H9 (cell line): ENCODE measurements around the gene HERC4. TPM values are rescaled to one million over a fixed set of nuclear protein-coding genes. Genes with fewer than 3 reads are reported as not detected.

Source experiments
- DNase-seq: peaks from one replicate; pipeline ENCODE4 v3.0.0-alpha.2; 2017
- H2AFZ ChIP-seq: one replicate; pipeline ENCODE4 v1.6.1; 2013; ENCODE audit warnings: mild to moderate bottlenecking, low read length, control low read depth, moderate library complexity
- H2AK5ac ChIP-seq: 2 replicates; pipeline ENCODE4 v1.6.1; 2013; ENCODE audit warnings: low read length, control low read depth, mixed read lengths; ENCODE audit not compliant: insufficient read length
- H2BK120ac ChIP-seq: one replicate; pipeline ENCODE4 v1.6.1; 2013; ENCODE audit warnings: low read depth, mild to moderate bottlenecking, low read length, control low read depth, inconsistent platforms; ENCODE audit not compliant: poor library complexity, severe bottlenecking
- H2BK12ac ChIP-seq: 2 replicates; pipeline ENCODE4 v1.6.1; 2013; ENCODE audit warnings: low read length, control low read depth, mixed read lengths, low read depth; ENCODE audit not compliant: insufficient read length
- H2BK15ac ChIP-seq: 2 replicates; pipeline ENCODE4 v1.6.1; 2013; ENCODE audit warnings: low read depth, low read length, control low read depth
- H2BK20ac ChIP-seq: one replicate; pipeline ENCODE4 v1.6.1; 2013; ENCODE audit warnings: low read depth, mild to moderate bottlenecking, low read length, control low read depth, inconsistent platforms; ENCODE audit not compliant: poor library complexity, severe bottlenecking
- H2BK5ac ChIP-seq: 2 replicates; pipeline ENCODE4 v1.6.1; 2013; ENCODE audit warnings: low read length, control low read depth, mixed read lengths; ENCODE audit not compliant: insufficient read length
- H3K14ac ChIP-seq: 2 replicates; pipeline ENCODE4 v1.6.1; 2013; ENCODE audit warnings: low read length, control low read depth; ENCODE audit not compliant: insufficient read depth
- H3K18ac ChIP-seq: 2 replicates; pipeline ENCODE4 v1.6.1; 2013; ENCODE audit warnings: low read depth, mild to moderate bottlenecking, mixed read lengths, low read length, control low read depth; ENCODE audit not compliant: insufficient read length
- H3K23ac ChIP-seq: 2 replicates; pipeline ENCODE4 v1.6.1; 2013; ENCODE audit warnings: low read length, control low read depth, mixed read lengths, low read depth; ENCODE audit not compliant: insufficient read length
- H3K23me2 ChIP-seq: 2 replicates; pipeline ENCODE4 v1.6.1; 2013; ENCODE audit warnings: low read depth, mild to moderate bottlenecking, mixed read lengths, low read length, control low read depth; ENCODE audit not compliant: insufficient read length, poor library complexity, severe bottlenecking
- H3K27ac ChIP-seq: 2 replicates; pipeline ENCODE4 v1.5.1; 2013; ENCODE audit warnings: low read length, control low read depth, mixed read lengths, low read depth; ENCODE audit not compliant: insufficient read length
- H3K27me3 ChIP-seq: 2 replicates; pipeline ENCODE4 v1.6.1; 2013; ENCODE audit warnings: low read length, control low read depth, inconsistent platforms; ENCODE audit not compliant: insufficient read depth
- H3K4ac ChIP-seq: 2 replicates; pipeline ENCODE4 v1.6.1; 2013; ENCODE audit warnings: low read depth, mild to moderate bottlenecking, control low read depth, inconsistent platforms, low read length, moderate library complexity
- H3K4me1 ChIP-seq: 2 replicates; pipeline ENCODE4 v1.6.1; 2013; ENCODE audit warnings: low read length, control low read depth, inconsistent platforms; ENCODE audit not compliant: insufficient read depth
- H3K4me2 ChIP-seq: 2 replicates; pipeline ENCODE4 v1.6.1; 2013; ENCODE audit warnings: low read length, control low read depth, mixed read lengths; ENCODE audit not compliant: insufficient read length, insufficient read depth
- H3K56ac ChIP-seq: 2 replicates; pipeline ENCODE4 v1.6.1; 2013; ENCODE audit warnings: low read depth, mild to moderate bottlenecking, mixed read lengths, low read length, control low read depth; ENCODE audit not compliant: insufficient read length
- H3K79me1 ChIP-seq: 2 replicates; pipeline ENCODE4 v1.6.1; 2013; ENCODE audit warnings: low read depth, mild to moderate bottlenecking, moderate library complexity, low read length, control low read depth, inconsistent platforms; ENCODE audit not compliant: insufficient read depth, poor library complexity, severe bottlenecking
- H3K79me2 ChIP-seq: 2 replicates; pipeline ENCODE4 v1.6.1; 2013; ENCODE audit warnings: low read length, control low read depth, inconsistent platforms; ENCODE audit not compliant: insufficient read depth
- H3K9ac ChIP-seq: 2 replicates; pipeline ENCODE4 v1.6.1; 2013; ENCODE audit warnings: low read length, control low read depth, mixed read lengths; ENCODE audit not compliant: insufficient read length; ENCODE audit errors: extremely low read depth
- H3K9me3 ChIP-seq: one replicate; pipeline ENCODE4 v1.6.1; 2013; ENCODE audit warnings: low read depth, low read length, inconsistent platforms; ENCODE audit not compliant: control insufficient read depth
- H3T11ph ChIP-seq: one replicate; pipeline ENCODE4 v1.6.1; 2013; ENCODE audit warnings: mild to moderate bottlenecking, low read length, control low read depth, inconsistent platforms
- H4K20me1 ChIP-seq: one replicate; pipeline ENCODE4 v1.6.1; 2013; ENCODE audit not compliant: control insufficient read depth, insufficient read length, insufficient read depth
- H4K5ac ChIP-seq: 2 replicates; pipeline ENCODE4 v1.6.1; 2013; ENCODE audit warnings: low read depth, mild to moderate bottlenecking, mixed read lengths, low read length, control low read depth; ENCODE audit not compliant: insufficient read length
- H4K8ac ChIP-seq: replicated peaks from 2 replicates; pipeline ENCODE4 v1.6.1; 2013; ENCODE audit warnings: low read length, control low read depth, mixed read lengths, low read depth; ENCODE audit not compliant: insufficient read length
- H4K91ac ChIP-seq: 2 replicates; pipeline ENCODE4 v1.6.1; 2013; ENCODE audit warnings: low read depth, mild to moderate bottlenecking, moderate library complexity, mixed read lengths, low read length, control low read depth; ENCODE audit not compliant: insufficient read length
- H3K27ac Mint-ChIP-seq, 3 experiments: 2 replicates in 2 of 3; 3 replicates in 1 of 3; pipeline ENCODE4 v1.8.0; 2020 to 2021; ENCODE audit warnings: mixed read lengths in 3 of 3, mild to moderate bottlenecking in 1 of 3, moderate library complexity in 1 of 3
- H3K27me3 Mint-ChIP-seq: 2 replicates; pipeline ENCODE4 v1.8.0; 2021; ENCODE audit warnings: low read depth, mild to moderate bottlenecking, moderate library complexity, mixed read lengths
- H3K36me3 Mint-ChIP-seq, 3 experiments: 2 replicates in 2 of 3; 3 replicates in 1 of 3; pipeline ENCODE4 v1.8.0; 2020 to 2021; ENCODE audit warnings: low read depth in 3 of 3, mixed read lengths in 3 of 3; ENCODE audit not compliant: insufficient read depth in 1 of 3
- H3K4me1 Mint-ChIP-seq, 2 experiments: 2 replicates each; pipeline ENCODE4 v1.8.0; 2020; ENCODE audit warnings: mixed read lengths in 2 of 2
- H3K4me3 Mint-ChIP-seq, 2 experiments: 2 replicates in 1 of 2; 3 replicates in 1 of 2; pipeline ENCODE4 v1.8.0; 2020 to 2021; ENCODE audit warnings: mild to moderate bottlenecking in 2 of 2, mixed read lengths in 2 of 2, moderate library complexity in 1 of 2
- H3K9me3 Mint-ChIP-seq, 2 experiments: 2 replicates in 1 of 2; 3 replicates in 1 of 2; pipeline ENCODE4 v1.8.0; 2020; ENCODE audit warnings: mild to moderate bottlenecking in 2 of 2, mixed read lengths in 2 of 2, moderate library complexity in 1 of 2
- total RNA-seq: library from RNA; stranded (reverse); gene quantifications from 2 replicates; pipeline ENCODE4 v1.2.1, GENCODE V29; 2021
- TF ChIP-seq, protein P1 (sequence below): fragments of 200-600 bp; sonication (generic); conservative IDR thresholded peaks from 3 replicates; pipeline ENCODE4 v1.8.0; 2021; ENCODE audit warnings: antibody characterized with exemption, mild to moderate bottlenecking

The HERC4 gene
- total RNA-seq, 1 experiment from 2014 or later, result 24.5 TPM

DNA sequence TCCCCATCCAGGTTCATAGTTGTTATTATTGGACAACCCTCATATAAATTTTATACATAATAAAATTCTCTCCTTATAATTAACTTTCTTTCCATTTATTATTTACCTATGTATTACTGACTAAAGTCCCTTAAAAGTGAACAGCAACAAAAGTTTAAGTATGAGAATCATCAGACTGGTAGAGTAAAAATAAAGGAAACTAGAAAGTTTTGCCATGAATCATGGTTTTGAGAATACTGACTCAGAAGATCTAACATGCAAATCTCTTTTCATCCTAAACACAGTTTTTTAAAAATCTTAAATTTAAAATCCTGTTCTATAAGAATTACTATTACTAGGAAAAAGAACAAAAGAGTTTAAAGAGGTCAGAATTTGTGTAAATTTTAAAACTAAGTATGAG is 32.1 kb downstream of the HERC4 start:
- Histone ChIP-seq H2BK12ac (no peak overlapping the region), H4K5ac (no peak overlapping the region), H3K27ac (no peak overlapping the region), H2AK5ac (no peak overlapping the region), H4K91ac (no peak overlapping the region), H2BK5ac (no peak overlapping the region), H2AFZ (no peak overlapping the region), H2BK15ac (no peak overlapping the region), H3K23ac (no peak overlapping the region), H3K79me2 (no peaks in the 10 kb centered on the region), H2BK20ac (no peak overlapping the region), H3K27me3 (no peaks in the 10 kb centered on the region), H3K9me3 (no peaks in the 10 kb centered on the region), H3K14ac (no peak overlapping the region), H3K18ac (no peak overlapping the region), H4K20me1 (no peaks in the 10 kb centered on the region), H3T11ph (no peak overlapping the region), H3K4ac (no peak overlapping the region), H3K4me1 (no peaks in the 10 kb centered on the region), H3K79me1 (peaks cover 4% of the 10 kb centered on the region), H2BK120ac (no peak overlapping the region), H3K56ac (no peak overlapping the region), H3K4me2 (no peak overlapping the region), H3K9ac (no peak overlapping the region), H4K8ac (no peak overlapping the region), H3K23me2 (no peaks in the 10 kb centered on the region)
- Mint-ChIP-seq H3K4me3 (no peak overlapping the region), H3K9me3 (peaks cover 0 to under 1% of the 10 kb centered on the region in 2 experiments; a peak in 1 of 5 replicates), H3K36me3 (peaks cover 5 to 9% (median 7%) of the 10 kb centered on the region in 3 experiments; a peak in 4 of 7 replicates), H3K27ac (no peak overlapping the region), H3K4me1 (peaks cover 10 to 12% of the 10 kb centered on the region in 2 experiments), H3K27me3 (no peaks in the 10 kb centered on the region)
- TF ChIP-seq, protein P1, sequence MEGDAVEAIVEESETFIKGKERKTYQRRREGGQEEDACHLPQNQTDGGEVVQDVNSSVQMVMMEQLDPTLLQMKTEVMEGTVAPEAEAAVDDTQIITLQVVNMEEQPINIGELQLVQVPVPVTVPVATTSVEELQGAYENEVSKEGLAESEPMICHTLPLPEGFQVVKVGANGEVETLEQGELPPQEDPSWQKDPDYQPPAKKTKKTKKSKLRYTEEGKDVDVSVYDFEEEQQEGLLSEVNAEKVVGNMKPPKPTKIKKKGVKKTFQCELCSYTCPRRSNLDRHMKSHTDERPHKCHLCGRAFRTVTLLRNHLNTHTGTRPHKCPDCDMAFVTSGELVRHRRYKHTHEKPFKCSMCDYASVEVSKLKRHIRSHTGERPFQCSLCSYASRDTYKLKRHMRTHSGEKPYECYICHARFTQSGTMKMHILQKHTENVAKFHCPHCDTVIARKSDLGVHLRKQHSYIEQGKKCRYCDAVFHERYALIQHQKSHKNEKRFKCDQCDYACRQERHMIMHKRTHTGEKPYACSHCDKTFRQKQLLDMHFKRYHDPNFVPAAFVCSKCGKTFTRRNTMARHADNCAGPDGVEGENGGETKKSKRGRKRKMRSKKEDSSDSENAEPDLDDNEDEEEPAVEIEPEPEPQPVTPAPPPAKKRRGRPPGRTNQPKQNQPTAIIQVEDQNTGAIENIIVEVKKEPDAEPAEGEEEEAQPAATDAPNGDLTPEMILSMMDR, result no peak
- no peak for DNase-seq
